MCF 10A (cell line): ENCODE measurements around the gene DBP. TPM values are rescaled to one million over a fixed set of nuclear protein-coding genes. Genes with fewer than 3 reads are reported as not detected.
A peak's percentile ranks its signal among the peaks of the same experiment; 100 is the strongest.

ENCODE experiments used
- BruUV-seq: library from RNA; stranded (reverse); fragments of 400-500 nt; replicated peaks from 2 replicates; lab custom pipeline; 2021; lab: Mats Ljungman, UMichigan
- CTCF ChIA-PET: fragments of 300-600 bp; sonication (Branson Sonifier 250); formaldehyde crosslinking; extraction: SDS; loops from one replicate; lab custom pipeline; 2021; ENCODE audit warnings: antibody characterized with exemption, inconsistent platforms; lab: Yijun Ruan, JAX
- POLR2A ChIA-PET: fragments of 300-600, 350-650 bp; sonication (Branson Sonifier 250); formaldehyde crosslinking; extraction: SDS; loops from one replicate; lab custom pipeline; 2020; ENCODE audit warnings: antibody characterized with exemption, inconsistent platforms; lab: Yijun Ruan, JAX
- DNase-seq: peaks from one replicate; pipeline ENCODE4 v3.0.0-alpha.2; 2018; ENCODE audit not compliant: unreplicated experiment
- H3K27ac Mint-ChIP-seq: one replicate; pipeline ENCODE4 v1.8.0; 2022; ENCODE audit warnings: mild to moderate bottlenecking, low read depth, mixed read lengths; ENCODE audit not compliant: unreplicated experiment
- H3K27me3 Mint-ChIP-seq: one replicate; pipeline ENCODE4 v1.8.0; 2022; ENCODE audit warnings: mixed read lengths; ENCODE audit not compliant: insufficient read depth, unreplicated experiment
- H3K36me3 Mint-ChIP-seq: one replicate; pipeline ENCODE4 v1.8.0; 2022; ENCODE audit warnings: mild to moderate bottlenecking, moderate library complexity, mixed read lengths; ENCODE audit not compliant: insufficient read depth, unreplicated experiment
- H3K4me1 Mint-ChIP-seq: one replicate; pipeline ENCODE4 v1.8.0; 2022; ENCODE audit warnings: mixed read lengths; ENCODE audit not compliant: insufficient read depth, unreplicated experiment
- H3K4me3 Mint-ChIP-seq: one replicate; pipeline ENCODE4 v1.8.0; 2022; ENCODE audit warnings: mild to moderate bottlenecking, moderate library complexity, mixed read lengths; ENCODE audit not compliant: unreplicated experiment
- H3K9me3 Mint-ChIP-seq: one replicate; pipeline ENCODE4 v1.8.0; 2022; ENCODE audit warnings: mixed read lengths; ENCODE audit not compliant: unreplicated experiment
- CTCF ChIP-seq: fragments of 200-600 bp; IDR thresholded peaks from one replicate; pipeline ENCODE4 v1.8.0; 2022; ENCODE audit warnings: antibody characterized with exemption, mild to moderate bottlenecking; ENCODE audit not compliant: unreplicated experiment
- intact Hi-C: fragments of 100-400 bp; cut with micrococcal nuclease; formaldehyde crosslinking; loops from 2 replicates; pipeline ENCODE4 v1.14.1; 2022
- total RNA-seq: library from RNA; stranded (reverse); gene quantifications from 2 replicates; pipeline ENCODE4 v1.2.3, GENCODE V29; 2022

DBP gene
- total RNA-seq, 1 experiment from 2014 or later: 0.56 TPM

GRCh38 chr19:48644839-48645619, 7.8 kb upstream of the DBP start:
- peak; percentile 59 for DNase-seq
- TF ChIP-seq CTCF: no peak
- intact Hi-C loops: no loop called here
- POLR2A ChIA-PET: interaction anchor here (0.7 to 2.4 kb wide), 13 partner anchors 8 to 348 kb away, joined by 3 to 22 read pairs (median 3); partner anchors contain the start of genes DBP, GYS1, RPL18 and RUVBL2
- Mint-ChIP-seq H3K9me3 (no peaks in the 10 kb centered on the region), H3K27ac (no peak overlapping the region), H3K36me3 (no peaks in the 10 kb centered on the region), H3K4me3 (peak overlapping the region; percentile 73), H3K27me3 (peaks cover 10% of the 10 kb centered on the region), H3K4me1 (peaks cover 24% of the 10 kb centered on the region)
- no TSS peak for BruUV-seq
- CTCF ChIA-PET: interaction anchor here (0.5 to 2.0 kb wide), 15 partner anchors 13 to 202 kb away, joined by 3 to 12 read pairs (median 5); partner anchors contain the start of gene HSD17B14

GRCh38 chr19:48644355-48644754, 7.2 kb upstream of the DBP start:
- POLR2A ChIA-PET: interaction anchor here (0.8 to 2.4 kb wide), 2 partner anchors 26 to 58 kb away, joined by 3 to 22 read pairs; partner anchors contain the start of genes RPL18 and SPHK2
- Mint-ChIP-seq H3K4me3 (no peak overlapping the region), H3K36me3 (no peaks in the 10 kb centered on the region), H3K4me1 (peaks cover 24% of the 10 kb centered on the region), H3K27ac (no peak overlapping the region), H3K27me3 (peaks cover 10% of the 10 kb centered on the region), H3K9me3 (no peaks in the 10 kb centered on the region)
- TF ChIP-seq CTCF: no peak
- DNase-seq: no peak
- BruUV-seq: no TSS peak
- CTCF ChIA-PET: interaction anchor here (2.0 kb wide), 1 partner anchor 144 kb away, joined by 12 read pairs; no protein-coding TSS in a partner anchor
- intact Hi-C loops: no loop called here

- Mint-ChIP-seq H3K27ac (no peak overlapping the region), H3K9me3 (no peaks in the 10 kb centered on the region), H3K4me3 (no peak overlapping the region), H3K4me1 (peaks cover 28% of the 10 kb centered on the region), H3K36me3 (peaks cover 1% of the 10 kb centered on the region), H3K27me3 (peaks cover 10% of the 10 kb centered on the region)
- ChIA-PET CTCF (interaction anchor here (0.7 to 1.4 kb wide), 3 partner anchors 46 to 200 kb away, joined by 4 to 7 read pairs (median 4); no protein-coding TSS in a partner anchor), POLR2A (interaction anchor here (0.9 to 1.4 kb wide), 3 partner anchors 24 to 96 kb away, joined by 3 to 5 read pairs (median 4); partner anchors contain the start of genes RPL18 and SPHK2)
- no TSS peak for BruUV-seq
- intact Hi-C loops: no loop called here
- no peak for DNase-seq
- no peak for TF ChIP-seq CTCF
These were observed 5.7 kb upstream of the DBP start for GRCh38 chr19:48642862-48643261.

- Mint-ChIP-seq H3K27me3 (peaks cover 10% of the 10 kb centered on the region), H3K4me3 (no peak overlapping the region), H3K4me1 (peaks cover 24% of the 10 kb centered on the region), H3K27ac (no peak overlapping the region), H3K36me3 (peaks cover 7% of the 10 kb centered on the region), H3K9me3 (no peaks in the 10 kb centered on the region)
- intact Hi-C loops: no loop called here
- POLR2A ChIA-PET: interaction anchor here (1.4 kb wide), 1 partner anchor 23 kb away, joined by 5 read pairs; the partner anchor contains the start of genes RPL18 and SPHK2
- no peak for DNase-seq
- no peak for TF ChIP-seq CTCF
- no TSS peak for BruUV-seq
- CTCF ChIA-PET: interaction anchor here (0.7 to 1.4 kb wide), 2 partner anchors 134 to 201 kb away, joined by 3 to 7 read pairs; no protein-coding TSS in a partner anchor
These were observed 4.7 kb upstream of the DBP start for GRCh38 chr19:48641850-48642249.
